HG03196 (cell line): Measurements from ENCODE around the gene ADAMTS7.
A peak's percentile ranks its signal among the peaks of the same experiment; 100 is the strongest.
"Not testable (repeated sequence)": the region's sequence is repeated elsewhere in the genome, so short reads cannot be mapped to it uniquely, and the experiment has no call there.

Source experiments
- ATAC-seq: cut with Tn5 transposase; IDR thresholded peaks from one replicate; pipeline ENCODE4 v1.9.1; 2021; ENCODE audit not compliant: unreplicated experiment

ADAMTS7 gene, protein sequence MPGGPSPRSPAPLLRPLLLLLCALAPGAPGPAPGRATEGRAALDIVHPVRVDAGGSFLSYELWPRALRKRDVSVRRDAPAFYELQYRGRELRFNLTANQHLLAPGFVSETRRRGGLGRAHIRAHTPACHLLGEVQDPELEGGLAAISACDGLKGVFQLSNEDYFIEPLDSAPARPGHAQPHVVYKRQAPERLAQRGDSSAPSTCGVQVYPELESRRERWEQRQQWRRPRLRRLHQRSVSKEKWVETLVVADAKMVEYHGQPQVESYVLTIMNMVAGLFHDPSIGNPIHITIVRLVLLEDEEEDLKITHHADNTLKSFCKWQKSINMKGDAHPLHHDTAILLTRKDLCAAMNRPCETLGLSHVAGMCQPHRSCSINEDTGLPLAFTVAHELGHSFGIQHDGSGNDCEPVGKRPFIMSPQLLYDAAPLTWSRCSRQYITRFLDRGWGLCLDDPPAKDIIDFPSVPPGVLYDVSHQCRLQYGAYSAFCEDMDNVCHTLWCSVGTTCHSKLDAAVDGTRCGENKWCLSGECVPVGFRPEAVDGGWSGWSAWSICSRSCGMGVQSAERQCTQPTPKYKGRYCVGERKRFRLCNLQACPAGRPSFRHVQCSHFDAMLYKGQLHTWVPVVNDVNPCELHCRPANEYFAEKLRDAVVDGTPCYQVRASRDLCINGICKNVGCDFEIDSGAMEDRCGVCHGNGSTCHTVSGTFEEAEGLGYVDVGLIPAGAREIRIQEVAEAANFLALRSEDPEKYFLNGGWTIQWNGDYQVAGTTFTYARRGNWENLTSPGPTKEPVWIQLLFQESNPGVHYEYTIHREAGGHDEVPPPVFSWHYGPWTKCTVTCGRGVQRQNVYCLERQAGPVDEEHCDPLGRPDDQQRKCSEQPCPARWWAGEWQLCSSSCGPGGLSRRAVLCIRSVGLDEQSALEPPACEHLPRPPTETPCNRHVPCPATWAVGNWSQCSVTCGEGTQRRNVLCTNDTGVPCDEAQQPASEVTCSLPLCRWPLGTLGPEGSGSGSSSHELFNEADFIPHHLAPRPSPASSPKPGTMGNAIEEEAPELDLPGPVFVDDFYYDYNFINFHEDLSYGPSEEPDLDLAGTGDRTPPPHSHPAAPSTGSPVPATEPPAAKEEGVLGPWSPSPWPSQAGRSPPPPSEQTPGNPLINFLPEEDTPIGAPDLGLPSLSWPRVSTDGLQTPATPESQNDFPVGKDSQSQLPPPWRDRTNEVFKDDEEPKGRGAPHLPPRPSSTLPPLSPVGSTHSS (N-terminal part only)

DNA sequence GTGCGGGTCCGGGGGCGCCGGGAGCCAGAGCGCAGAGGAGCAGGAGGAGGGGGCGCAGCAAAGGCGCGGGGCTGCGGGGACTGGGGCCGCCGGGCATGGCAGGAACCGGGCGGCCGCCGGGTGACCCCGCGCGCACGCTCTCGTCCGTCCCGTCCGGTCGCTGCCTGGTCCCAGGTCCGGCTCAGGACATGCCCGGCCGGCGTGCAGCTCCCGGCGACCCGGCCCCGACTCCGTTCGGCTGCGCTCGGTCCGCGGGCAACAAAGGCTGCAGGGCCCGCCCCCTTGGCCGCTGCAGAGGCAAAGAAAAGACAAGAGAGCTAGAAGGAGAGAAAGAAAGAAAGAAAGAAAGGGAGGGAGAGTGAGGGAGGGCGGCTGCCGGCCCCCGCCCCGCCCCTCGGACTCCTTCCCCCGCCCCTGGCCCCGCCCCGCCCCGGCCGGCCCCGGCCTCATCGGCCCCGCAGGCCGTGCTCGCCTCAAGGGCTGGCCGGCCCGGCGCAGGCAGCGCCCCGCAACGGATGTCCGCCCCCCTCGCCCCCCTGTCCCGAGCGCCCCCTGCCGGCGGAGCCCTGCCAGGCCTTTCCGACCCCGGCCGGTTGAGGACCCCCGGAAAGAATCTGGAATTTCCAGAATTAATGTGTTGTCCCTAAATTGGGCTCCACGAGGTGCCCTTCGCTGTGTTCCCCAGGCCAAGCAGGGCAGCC, at the start of gene ADAMTS7:
Gene ADAMTS7, minus strand, starts transcription at position 341 of the 701 bp plus-strand sequence. Its CDS starts 244 bp downstream, at position 97.
- no peak for ATAC-seq

DNA sequence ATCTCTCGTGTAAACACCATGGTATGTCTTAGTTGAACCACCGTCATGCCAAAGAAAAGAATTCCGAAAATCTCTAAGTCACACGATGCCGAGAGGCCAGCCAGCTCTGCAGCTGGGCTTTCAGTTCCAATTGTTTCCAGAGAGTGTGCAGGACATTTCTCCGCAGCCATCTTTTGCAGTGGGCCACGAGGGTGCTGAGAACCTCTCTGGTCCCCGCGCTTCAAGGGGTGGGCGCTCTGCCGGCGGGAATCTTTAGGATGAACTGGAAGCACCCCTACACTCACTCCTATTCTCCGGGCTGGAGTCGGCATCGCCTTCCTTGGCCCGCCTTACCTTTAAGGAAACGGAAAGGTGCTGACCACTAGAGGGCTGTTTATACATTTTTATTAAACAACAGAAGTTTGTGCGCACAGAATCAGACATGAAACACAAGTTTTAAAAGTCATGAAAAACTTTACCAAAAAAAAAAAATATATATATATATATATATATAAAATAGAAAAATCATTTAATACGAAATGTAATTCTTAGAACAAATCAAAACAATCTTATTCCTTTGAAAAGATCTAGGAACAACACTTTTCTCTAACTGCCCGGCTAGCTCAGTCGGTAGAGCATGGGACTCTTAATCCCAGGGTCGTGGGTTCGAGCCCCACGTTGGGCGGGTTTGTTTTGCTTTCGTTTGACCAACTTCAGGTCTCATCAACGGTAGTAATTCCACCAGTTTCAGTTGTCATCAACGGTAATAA, 48.9 kb upstream of the ADAMTS7 start:
- peak; percentile 79 for ATAC-seq

DNA sequence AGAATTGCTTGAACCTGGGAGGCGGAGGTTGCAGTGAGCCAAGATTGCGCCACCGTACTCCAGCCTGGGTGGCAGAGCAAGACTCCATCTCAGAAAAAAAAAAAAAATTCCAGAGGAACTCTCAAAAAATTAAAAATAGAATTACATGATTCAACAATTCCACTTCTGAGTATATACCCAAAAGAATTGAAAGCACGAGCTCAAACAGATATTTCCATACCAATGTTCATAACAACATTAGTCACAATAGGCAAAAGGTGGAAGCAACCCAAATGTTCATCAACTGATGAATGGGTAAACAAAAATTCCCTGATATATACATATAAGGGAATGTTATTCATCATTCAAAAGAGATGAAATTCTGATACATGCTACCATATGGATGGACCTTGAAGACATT, 44.5 kb upstream of the ADAMTS7 start:
- no peak for ATAC-seq

DNA sequence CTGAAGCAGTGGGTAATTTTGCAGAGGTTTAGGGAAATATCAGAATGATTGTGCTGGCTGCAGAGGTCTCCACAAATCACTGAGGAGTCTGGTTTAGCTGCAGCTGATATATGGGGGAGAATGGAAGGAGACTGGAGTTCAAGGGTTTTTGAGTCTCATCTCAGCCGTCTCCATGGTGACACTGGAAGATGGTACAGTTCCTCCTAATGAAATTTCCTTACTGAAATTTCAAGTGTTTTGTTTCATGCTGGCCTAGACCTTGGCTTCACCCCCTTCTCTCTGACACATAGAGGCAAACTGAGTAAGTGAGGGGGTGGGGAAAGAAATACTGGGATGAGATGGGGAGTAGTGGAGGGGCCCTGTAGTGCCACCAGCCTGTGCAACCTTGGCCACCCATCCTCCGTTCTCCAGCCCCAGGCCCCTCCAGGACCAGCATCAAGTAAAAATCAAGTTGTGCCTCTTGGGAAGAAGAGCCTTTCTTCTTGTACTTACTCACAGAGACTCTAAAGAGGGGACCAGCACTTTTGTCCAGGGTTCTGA, 43.6 kb upstream of the ADAMTS7 start:
- no peak for ATAC-seq

DNA sequence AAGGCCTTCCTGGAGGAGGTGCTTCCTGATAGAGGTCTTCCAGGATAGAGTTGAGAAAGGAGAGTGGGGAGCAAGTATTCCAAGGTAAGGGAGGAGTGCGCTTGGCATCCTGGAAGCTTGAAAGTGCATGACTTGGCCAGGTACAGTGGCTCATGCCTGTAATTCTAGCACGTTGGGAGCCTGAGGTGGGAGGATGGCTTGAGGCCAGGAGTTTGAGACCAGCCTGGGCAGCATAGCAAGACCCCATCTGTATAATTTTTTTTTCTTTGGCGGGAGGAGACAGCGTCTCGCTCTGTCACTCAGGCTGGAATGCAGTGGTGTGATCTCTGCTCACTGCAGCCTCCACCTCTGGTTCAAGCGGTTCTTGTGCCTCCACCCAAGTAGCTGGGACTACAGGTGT, 42.2 kb upstream of the ADAMTS7 start:
- no peak for ATAC-seq

DNA sequence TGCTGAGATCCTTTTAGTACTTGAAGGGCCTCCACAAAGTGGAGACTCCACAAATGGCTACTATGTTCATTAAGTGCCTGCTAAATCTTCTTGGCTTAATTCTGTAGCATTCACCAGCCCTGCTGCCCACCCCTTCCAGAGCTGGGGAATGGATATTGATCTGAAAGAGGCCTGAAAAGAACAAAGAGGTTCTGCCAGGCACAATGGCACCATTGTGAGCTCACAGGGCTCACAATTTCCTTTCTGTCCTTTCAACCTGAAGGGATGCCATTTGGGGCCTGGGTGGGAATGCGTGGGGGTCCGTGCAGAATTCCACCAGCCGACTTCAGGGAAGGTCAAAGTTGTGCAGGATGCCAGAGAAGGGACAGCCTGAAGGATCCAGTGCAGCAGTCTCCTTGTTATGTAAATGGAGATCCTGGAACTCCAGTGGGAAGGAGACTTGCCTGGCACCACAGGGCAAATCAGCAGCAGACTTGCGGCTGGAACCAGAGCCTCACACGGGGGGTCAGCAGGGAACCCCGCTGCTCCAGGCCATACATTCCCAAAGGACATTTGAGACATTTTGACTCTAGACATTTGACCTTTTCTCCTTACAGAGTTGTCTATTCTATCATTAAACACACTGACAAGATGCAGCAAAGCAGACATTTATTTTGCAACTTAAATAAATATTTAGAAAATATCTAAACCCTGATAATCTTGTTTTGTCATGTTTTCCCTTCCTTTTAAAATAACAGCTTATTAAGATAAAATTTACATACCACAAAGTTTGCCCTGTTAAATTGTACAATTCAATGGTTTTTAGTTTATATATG, 39.9 kb upstream of the ADAMTS7 start:
- no peak for ATAC-seq

DNA sequence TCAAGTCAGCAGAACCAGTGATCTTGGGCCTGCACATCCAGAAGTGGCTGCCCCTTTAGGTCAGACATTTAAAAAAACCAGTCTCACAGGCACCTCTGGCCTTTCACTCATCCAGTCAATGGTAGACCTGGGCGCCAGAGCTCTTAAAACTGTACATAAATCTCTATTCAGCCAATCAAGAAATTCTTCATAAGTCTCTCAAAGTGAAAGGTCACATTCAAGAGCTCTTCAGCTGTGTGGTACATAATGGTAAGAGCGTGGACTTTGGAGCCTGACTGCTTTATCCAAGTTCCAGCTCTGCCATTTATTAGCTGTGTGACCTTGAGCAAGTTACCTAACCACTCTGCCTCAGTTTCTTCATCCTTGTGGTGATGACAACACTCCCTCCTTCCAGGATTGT, 39.1 kb upstream of the ADAMTS7 start:
- no peak for ATAC-seq

DNA sequence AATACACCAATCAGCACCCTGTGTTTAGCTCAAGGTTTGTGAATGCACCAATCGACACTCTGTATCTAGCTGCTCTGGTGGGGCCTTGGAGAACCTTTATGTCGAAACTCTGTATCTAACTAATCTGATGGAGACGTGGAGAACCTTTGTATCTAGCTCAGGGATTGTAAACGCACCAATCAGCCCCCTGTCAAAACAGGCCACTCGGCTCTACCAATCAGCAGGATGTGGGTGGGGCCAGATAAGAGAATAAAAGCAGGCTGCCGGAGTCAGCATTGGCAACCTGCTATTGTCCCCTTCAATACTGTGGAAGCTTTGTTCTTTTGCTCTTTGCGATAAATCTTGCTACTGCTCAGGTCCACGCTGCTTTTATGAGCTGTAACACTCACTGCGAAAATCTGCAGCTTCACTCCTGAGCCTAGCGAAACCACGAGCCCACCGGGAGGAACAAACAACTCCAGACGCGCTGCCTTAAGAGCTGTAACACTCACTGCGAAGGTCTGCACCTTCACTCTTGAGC, 36.2 kb upstream of the ADAMTS7 start:
- ATAC-seq = not testable (repeated sequence)

DNA sequence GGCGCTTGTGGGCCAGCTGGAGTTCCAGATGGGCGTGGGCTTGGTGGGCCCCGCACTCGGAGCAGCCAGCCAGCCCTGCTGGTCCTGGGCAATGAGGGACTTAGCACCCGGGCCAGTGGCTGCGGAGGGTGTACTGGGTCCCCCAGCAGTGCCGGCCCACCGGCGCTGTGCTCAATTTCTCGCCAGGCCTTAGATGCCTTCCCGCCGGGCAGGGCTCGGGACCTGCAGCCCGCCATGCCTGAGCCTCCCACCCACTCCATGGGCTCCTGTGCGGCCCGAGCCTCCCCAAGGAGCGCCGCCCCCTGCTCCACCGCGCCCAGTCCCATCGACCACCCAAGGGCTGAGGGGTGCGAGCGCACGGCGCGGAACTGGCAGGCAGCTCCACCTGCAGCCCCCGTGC, 35.6 kb upstream of the ADAMTS7 start:
- not testable (repeated sequence) for ATAC-seq

DNA sequence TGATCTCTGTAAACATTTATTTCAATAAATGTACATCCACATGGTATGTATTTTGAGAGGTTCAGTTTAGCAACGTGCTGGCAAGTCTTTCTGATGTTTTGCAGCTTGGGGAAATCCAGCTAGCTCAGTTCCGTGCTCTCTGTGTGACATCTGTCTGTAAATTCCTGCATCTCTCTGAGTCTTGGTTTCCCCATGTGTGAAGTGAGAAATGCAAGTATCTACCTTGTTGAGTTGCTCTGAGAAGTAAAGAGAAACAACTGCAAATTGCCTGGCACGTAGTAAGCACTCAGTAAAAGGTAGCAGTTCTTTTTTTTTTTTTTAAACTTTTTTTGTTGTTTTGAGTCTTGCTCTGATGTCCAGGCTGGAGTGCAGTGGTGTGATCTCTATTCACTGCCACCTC, 31.3 kb upstream of the ADAMTS7 start:
- no peak for ATAC-seq

DNA sequence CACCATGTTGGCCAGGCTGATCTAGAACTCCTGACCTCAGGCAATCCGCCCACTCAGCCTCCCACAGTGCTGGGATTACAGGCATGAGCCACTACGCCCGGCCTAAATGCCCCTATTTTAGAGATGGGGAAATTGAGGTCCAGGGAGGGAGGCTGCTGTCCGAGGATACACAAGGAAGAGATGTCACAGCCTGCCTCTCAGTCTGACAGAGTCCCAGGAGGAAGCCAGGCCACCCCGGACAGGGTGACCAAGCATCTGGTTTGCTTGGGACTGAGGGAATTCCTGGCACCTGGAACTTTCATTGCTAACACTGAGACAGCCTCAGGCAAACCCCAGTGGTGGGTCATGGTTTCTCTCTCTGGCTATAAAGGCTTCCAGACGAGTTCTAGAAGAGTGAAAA, 30.6 kb upstream of the ADAMTS7 start:
- no peak for ATAC-seq

DNA sequence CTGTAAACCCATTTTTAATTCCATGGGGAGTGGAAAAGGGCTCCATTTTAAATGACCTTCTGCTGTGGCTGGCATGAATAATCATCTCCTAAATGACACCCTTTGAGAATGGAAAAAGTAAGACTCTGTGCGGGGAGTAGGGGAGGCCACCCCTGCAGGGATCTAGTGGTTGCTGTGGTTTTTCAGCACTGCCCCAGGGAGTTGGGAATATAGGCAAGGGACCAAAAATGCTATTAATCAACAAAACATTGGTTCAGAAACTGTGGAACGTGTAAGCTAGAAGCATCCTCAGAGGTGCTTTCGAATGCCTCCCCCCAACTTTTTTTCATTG, 30.1 kb upstream of the ADAMTS7 start:
- no peak for ATAC-seq

DNA sequence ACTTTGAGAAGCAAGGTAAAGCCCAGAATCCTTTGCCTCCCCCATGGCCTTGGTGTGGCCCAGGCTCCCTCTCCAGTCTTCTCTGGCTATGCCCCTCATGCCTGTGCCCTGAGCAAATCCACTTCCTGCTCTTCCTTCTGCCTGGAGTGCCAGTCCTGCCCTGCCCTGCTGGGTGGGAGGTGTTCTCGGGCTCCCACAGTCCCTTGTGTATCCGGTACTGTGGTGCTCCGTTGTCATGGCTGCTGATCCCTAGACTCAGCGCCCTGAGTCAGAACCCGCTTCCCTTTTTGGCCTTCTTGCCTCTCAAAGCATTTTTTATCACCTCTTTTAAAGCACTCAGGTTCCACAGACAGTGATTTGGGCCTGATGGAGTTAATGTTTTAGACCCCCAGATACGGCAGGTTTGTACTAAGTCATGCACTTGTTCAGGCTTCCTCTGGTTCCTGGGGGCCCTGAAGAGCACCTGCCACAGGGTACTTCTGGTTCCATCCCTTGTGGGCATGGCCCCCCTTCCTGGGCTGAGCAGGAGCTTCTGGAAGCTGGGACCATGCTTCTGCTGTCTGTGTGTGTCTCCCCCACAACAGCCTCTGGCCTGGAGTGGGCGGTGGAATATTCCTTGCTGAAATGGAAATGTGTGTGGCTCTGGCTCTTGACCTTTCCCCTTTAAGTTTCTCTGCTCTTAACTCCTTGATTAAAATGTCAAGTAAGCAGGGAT, 29.6 kb upstream of the ADAMTS7 start:
- ATAC-seq = no peak

DNA sequence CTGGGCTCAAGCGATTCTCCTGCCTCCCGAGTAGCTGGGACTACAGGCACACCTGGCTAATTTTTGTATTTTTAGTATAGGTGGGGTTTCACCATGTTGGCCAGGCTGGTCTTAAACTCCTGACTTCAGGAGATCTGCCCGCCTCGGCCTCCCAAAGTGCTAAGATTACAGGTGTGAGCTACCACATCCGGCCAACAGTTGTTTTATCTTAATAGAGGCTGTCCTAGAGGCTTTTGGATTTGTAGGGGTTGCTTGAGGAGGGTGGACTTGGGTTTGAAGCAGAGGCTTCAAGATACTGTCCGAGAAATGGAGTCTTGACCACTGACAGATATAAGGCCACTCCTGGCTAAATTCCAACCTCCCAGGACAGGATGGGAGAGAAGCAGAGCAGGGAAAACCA, 27.9 kb upstream of the ADAMTS7 start:
- ATAC-seq = not testable (repeated sequence)

DNA sequence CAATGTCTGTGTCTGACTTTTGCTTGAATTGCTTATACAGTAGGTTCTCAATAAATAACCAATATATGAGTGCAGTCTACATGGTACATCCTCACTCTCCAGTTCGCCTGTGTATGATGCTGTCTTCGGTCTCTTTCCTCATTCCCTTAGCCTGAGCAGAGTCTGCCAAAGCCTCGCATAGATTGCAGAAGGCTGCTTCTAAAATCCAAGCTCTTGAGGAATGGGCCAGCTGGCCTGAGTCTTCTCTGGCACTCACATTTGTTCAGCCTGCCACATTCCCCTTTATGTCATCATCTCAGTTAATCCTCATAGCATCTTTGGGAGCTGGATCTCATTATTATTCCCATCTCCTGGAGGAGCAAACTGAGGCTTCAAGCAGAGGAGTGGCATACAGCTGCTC, 27.2 kb upstream of the ADAMTS7 start:
- no peak for ATAC-seq

DNA sequence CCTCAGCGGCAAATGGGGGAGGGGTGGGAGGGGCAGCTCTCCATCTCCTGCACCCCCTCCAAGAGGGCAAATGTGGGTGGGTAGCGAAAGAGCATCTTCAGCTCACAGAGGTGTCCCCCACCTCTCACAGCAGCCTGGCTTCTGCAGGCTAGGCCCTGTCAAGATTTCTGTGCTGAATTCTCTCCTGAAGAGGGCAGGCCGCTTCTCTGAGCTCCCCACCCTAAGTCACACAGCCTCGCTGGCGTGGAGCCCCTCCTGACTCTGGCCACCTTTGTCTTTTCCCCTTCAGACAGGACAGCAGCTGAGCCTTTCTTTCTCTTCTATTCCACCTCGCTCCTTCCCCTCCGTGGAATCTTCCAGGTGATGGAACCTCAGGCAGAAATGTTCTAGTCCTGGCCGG, 26.3 kb upstream of the ADAMTS7 start:
- ATAC-seq = no peak

DNA sequence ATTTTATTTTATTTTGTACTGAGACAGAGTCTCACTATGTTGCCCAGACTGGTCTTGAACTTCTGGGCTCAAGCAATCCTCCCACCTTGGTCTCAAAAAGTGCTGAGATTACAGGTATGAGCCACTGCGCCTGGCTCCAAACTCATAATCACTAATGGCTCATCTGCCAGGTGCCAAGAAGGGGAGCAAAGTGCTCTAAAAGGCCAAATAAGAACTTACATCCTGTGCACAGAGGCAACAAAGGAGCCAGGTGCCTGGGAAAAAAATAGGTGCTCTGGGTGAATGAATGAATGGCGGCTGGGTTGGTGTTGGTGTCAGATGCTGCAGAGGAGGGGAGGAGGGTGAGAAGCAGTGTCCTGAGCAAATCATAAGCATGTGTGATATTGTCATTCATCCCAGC, 25.9 kb upstream of the ADAMTS7 start:
- no peak for ATAC-seq

DNA sequence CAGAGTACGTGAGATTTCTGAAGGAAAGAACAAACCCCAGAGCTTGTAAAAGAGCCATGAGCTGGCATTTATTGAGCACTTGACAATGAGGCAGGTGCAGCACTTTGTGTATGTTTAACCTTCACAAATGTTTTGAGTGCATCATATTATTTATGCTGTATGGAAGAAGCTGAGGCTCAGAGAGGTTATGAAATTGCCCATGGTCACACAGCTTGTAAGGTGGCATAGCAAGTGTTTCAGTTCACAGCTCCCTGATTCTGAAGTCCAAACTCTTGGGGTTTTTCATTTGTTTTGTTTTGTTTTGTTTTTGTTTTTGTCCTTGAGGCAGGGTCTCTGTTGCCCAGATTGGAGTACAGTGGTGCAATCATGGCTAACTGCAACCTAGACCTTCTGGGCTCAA, 25.1 kb upstream of the ADAMTS7 start:
- no peak for ATAC-seq
